Transverse colon (tissue), 4 donors: ENCODE measurements around the gene CNTN5.

Experiments
- CTCF ChIP-seq, 5 experiments: fragments of 200-600 bp in 3 of 5; fragments of 450-650 bp in 2 of 5; sonication (generic) in 3 of 5; IDR thresholded peaks; 1 replicate in 2 of 5; 2 replicates in 3 of 5; pipeline ENCODE4 v1.5.1; 2016 to 2017; ENCODE audit warnings: antibody characterized with exemption in 5 of 5, inconsistent platforms in 3 of 5, mild to moderate bottlenecking in 2 of 5, moderate library complexity in 1 of 5
- EP300 ChIP-seq: sonication (generic); formaldehyde crosslinking; IDR thresholded peaks from one replicate; pipeline ENCODE4 v1.6.1; 2017; ENCODE audit warnings: antibody characterized with exemption, low read depth
- POLR2A ChIP-seq: fragments of 450-650 bp; IDR thresholded peaks from one replicate; pipeline ENCODE4 v1.6.1; 2016; ENCODE audit warnings: antibody characterized with exemption, mild to moderate bottlenecking, moderate library complexity
- POLR2AphosphoS5 ChIP-seq, 3 donors: sonication (generic); formaldehyde crosslinking; IDR thresholded peaks; one replicate each; pipeline ENCODE4 v1.6.1; 2016; ENCODE audit warnings: antibody characterized with exemption in 3 of 3

DNA sequence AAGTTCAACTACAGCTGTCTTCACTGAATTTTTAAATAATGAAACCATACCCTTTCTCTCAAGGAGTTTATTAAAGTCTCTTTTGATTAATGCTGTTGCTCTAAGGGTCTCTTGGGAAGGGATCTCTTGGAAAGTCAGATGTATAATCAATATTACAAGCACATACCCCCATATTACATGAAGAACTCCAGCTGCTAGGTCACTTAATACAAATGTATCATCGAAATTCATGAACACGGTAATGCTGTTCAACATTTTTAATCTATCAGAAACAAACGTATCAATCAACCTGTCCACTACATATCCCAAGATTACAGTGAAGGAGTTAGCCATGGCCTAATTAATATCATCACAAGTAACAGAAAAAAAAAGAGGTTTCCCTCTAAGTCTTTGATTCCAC is 1283.1 kb downstream of the CNTN5 start:
- TF ChIP-seq CTCF (IDR thresholded peaks at IDR 0.05) (no peak), POLR2AphosphoS5 (IDR thresholded peaks at IDR 0.05) (no peak), POLR2A (no peak), EP300 (no peak)
